Thoracic aorta (tissue), 2 donors: ENCODE measurements around the gene TP53INP2. TPM values are rescaled to one million over a fixed set of nuclear protein-coding genes. Genes with fewer than 3 reads are reported as not detected.

Experiments used
- ATAC-seq: fragments of 150-250 bp; one replicate; pipeline ENCODE4 v1.8.0; 2017; ENCODE audit warnings: low read depth; ENCODE audit not compliant: insufficient number of reproducible peaks, low FRiP score
- DNase-seq: peaks from one replicate; pipeline ENCODE4 v3.0.0-alpha.2; 2020; ENCODE audit warnings: low spot score
- H3K27ac ChIP-seq, 2 donors: fragments of 200-600 bp; sonication (generic); 1 replicate in 1 of 2; 2 replicates in 1 of 2; pipeline ENCODE4 v1.5.1; 2016; ENCODE audit warnings: mild to moderate bottlenecking in 2 of 2, moderate library complexity in 2 of 2
- H3K27me3 ChIP-seq: fragments of 200-600 bp; sonication (generic); replicated peaks from 2 replicates; pipeline ENCODE4 v1.6.0; 2016; ENCODE audit warnings: mild to moderate bottlenecking; ENCODE audit not compliant: insufficient read depth
- H3K36me3 ChIP-seq: fragments of 200-600 bp; sonication (generic); one replicate; pipeline ENCODE4 v1.5.1; 2016
- H3K4me1 ChIP-seq, 2 donors: fragments of 200-600 bp; sonication (generic); 1 replicate in 1 of 2; 2 replicates in 1 of 2; pipeline versions ENCODE4 v1.5.1 to v1.6.0; 2016; ENCODE audit warnings: low read depth in 2 of 2, mild to moderate bottlenecking in 1 of 2; ENCODE audit not compliant: control insufficient read depth in 1 of 2
- H3K4me3 ChIP-seq: fragments of 200-600 bp; sonication (generic); 2 replicates; pipeline ENCODE4 v1.5.1; 2016; ENCODE audit warnings: mild to moderate bottlenecking
- H3K9me3 ChIP-seq: fragments of 200-600 bp; sonication (generic); 2 replicates; pipeline ENCODE4 v1.5.1; 2016
- CTCF ChIP-seq: fragments of 200-600 bp; sonication (generic); IDR thresholded peaks from one replicate; pipeline ENCODE4 v1.5.1; 2019; ENCODE audit warnings: antibody characterized with exemption
- total RNA-seq, 2 donors: library from RNA; depleted of rRNA; stranded (reverse); fragments of >200 nt; gene quantifications; one replicate each; pipeline versions ENCODE4 v1.1.0 to v1.2.3, GENCODE V29; 2016

Gene TP53INP2
- total RNA-seq, 2 donors from 2014 or later: 14.4 to 27.7 TPM

- H3K27ac ChIP-seq: no peak overlapping the region
Measured at GRCh38 chr20:34706912-34707784, 3.0 kb downstream of the TP53INP2 start.

GRCh38 chr20:34708621-34709043 lies 4.5 kb downstream of the TP53INP2 start:
- H3K9me3 ChIP-seq: no peaks in the 10 kb centered on the region
- DNase-seq (no peak), ATAC-seq (no peak)
- peak overlapping the region; percentile 93 for H3K4me3 ChIP-seq
- TF ChIP-seq CTCF: no peak
- no peaks in the 10 kb centered on the region for H3K27me3 ChIP-seq
- peak overlapping the region; percentile 90 to 94 for H3K27ac ChIP-seq
- H3K36me3 ChIP-seq: no peaks in the 10 kb centered on the region
- H3K4me1 ChIP-seq: peaks cover 9 to 22% of the 10 kb centered on the region in 2 donors

More at GRCh38 chr20:34706912-34707784, 3.0 kb downstream of the TP53INP2 start:
- DNase-seq (no peak), ATAC-seq (no peak)
- Histone ChIP-seq H3K9me3 (no peaks in the 10 kb centered on the region), H3K4me3 (no peak overlapping the region), H3K4me1 (peaks cover 9 to 27% of the 10 kb centered on the region in 2 donors), H3K27me3 (no peaks in the 10 kb centered on the region), H3K36me3 (no peaks in the 10 kb centered on the region)
- no peak for TF ChIP-seq CTCF

- H3K4me1 ChIP-seq: peaks cover 9 to 21% of the 10 kb centered on the region in 2 donors
- no peaks in the 10 kb centered on the region for H3K27me3 ChIP-seq
- H3K36me3 ChIP-seq: peaks cover 4% of the 10 kb centered on the region
- ATAC-seq (peak; percentile 42), DNase-seq (peak; percentile 56)
- peak overlapping the region; percentile 93 for H3K4me3 ChIP-seq
- H3K9me3 ChIP-seq: no peaks in the 10 kb centered on the region
- no peak for TF ChIP-seq CTCF
- H3K27ac ChIP-seq: peak overlapping the region; percentile 90 to 94
Measured at GRCh38 chr20:34709044-34709830, 5.1 kb downstream of the TP53INP2 start.

- peaks cover 7 to 21% of the 10 kb centered on the region in 2 donors for H3K4me1 ChIP-seq
- no peak for DNase-seq
Measured at GRCh38 chr20:34709831-34710567, 5.9 kb downstream of the TP53INP2 start.

More at GRCh38 chr20:34709831-34710567, 5.9 kb downstream of the TP53INP2 start:
- TF ChIP-seq CTCF: no peak
- Histone ChIP-seq H3K27ac (peak overlapping the region; percentile 90 to 94), H3K36me3 (peaks cover 6% of the 10 kb centered on the region), H3K9me3 (no peaks in the 10 kb centered on the region), H3K4me3 (peak overlapping the region; percentile 93), H3K27me3 (no peaks in the 10 kb centered on the region)
- ATAC-seq: peak; percentile 28
